Cardiac ventricle fibroblast (primary cell): ENCODE data around the gene NDUFA11. TPM values are rescaled to one million over a fixed set of nuclear protein-coding genes. Genes with fewer than 3 reads are reported as not detected.

Source experiments
- total RNA-seq: library from RNA; depleted of rRNA; stranded (reverse); fragments of >200 nt; gene quantifications from 2 replicates; pipeline ENCODE4 v1.2.3, GENCODE V29; 2015

Gene NDUFA11
- total RNA-seq: 257 and 297 TPM in 2 replicates

DNA sequence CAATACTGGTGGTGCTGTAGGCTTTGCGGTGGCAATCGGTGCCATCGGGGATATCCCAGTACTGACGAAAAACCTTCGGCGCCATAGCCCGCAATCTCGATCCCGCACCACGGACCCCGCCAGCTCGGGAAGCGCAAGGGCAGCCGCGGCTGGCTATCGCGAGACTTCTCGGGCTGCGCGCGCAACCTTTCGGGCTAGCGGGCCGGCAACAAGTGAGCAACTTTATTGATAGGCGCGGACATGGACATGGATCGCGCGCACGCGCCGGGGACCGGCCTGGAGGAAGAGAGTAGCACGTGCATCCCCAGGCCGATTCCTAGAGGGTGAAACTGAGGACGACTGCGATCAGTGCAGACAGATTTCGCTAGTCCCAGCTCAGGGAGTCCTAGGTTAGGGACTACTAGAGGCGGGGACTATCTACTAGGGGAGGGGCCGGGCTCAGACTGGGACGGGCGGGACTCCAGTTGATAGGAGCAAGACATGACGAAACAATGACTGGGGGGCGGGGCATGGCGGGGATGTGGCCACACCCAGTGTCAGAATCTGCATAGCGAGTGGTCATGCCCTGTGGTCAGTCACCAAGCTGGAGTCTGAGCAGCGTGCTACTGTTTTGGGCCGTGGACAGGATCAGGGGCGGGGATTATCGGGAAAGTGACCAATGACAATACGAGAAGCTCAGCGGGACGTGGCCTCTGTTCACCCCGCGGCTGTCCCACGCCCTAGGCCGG is at the start of gene NDUFA11:
TSS of gene NDUFA11 (minus strand) at position 167 of the 728 bp plus-strand sequence. CDS start at position 85, 82 bp downstream.

DNA sequence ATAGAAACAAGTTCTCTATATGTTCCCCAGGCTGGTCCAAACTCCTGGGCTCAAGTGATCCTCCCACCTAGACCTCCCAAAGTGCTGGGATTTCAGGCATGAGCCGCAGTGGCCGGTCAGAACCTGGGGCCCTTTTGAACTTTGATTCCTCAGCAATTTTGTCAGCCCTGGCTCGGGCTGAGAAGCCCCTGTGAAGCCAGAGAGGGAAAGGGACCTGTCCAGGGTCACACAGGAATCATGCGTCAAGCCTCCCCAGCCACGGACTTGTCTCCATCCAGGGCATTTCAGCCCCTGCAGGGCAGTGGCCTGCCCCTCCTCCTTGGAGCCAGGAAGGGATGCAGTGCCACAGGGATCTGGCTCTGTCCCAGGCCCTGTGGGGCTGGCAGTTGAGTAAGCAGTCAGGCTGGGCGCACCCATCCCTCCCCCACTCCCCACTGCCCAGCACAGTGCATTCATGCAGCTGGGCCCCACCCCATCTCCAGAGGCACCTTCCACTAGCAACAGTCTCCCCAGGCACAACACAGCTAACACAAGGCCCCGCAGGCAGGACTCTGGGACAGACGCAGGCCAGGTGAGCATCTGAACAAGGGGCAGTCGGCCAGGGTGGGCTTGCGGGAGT is 10.3 kb upstream of the NDUFA11 start, which contains the start of gene CAPS:
TSS of gene CAPS (plus strand) at position 516 of the 619 bp plus-strand sequence. CDS start 153 bp downstream, outside the sequence.

DNA sequence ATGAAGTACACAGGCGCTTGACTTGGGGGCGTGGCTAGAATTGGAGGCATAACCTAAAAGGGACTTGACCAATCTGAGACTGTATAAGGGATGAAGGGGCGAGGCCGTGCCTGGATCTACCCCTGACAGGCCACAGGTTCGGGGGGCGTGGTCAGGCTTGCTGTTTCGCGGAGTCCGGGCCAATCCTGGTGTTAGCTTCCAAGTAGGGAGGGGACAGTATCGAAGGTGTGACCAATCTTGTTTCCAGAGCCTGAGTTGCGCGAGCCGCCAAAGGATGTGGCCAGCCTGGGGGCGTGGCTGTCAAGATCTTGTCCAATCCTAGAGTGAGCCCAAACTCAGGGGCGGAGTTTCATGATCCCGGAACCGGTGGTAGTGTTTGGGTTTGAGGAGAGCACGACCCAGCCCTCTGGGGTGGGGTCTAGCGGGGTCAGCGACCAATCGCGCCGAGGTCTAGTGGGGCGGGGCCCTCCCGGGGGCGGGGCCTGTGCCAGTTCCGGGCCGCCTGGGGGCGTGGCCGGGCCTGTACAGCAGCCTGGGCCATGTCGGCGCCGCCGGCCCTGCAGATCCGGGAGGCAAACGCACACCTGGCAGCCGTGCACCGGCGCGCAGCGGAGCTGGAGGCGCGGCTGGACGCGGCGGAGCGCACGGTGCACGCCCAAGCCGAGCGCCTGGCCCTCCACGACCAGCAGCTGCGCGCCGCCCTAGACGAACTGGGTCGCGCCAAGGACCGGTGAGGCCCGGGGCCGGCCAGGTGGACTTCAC is 943 bp upstream of the NDUFA11 start, which contains the start of gene VMAC:
TSS of gene VMAC (plus strand) at position 521 of the 762 bp plus-strand sequence. CDS start at position 540, 19 bp downstream.

DNA sequence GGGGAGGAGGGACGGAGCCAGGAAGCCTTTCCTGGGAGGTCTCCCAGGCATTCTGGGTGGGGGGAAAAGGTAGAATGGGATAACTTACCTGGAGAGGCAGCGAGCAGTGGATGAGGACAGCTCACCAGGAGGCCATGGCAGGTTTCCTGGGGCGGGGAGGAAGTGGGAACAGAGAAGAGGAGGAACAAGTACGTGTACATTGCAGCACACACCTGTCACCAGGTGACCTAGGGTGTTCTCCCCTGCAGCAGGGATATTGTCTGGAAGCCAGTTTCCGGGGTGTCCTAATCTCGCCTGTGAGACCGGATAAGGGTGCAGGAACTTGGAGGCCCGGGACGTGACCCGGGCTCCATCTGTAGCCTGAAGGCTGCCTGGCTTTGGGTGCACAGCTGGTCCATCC is 52.3 kb downstream of the NDUFA11 start, which contains the start of gene FUT3:
TSS of gene FUT3 (minus strand) at position 148 of the 400 bp plus-strand sequence.

Other genes with a start within 250 kb of the NDUFA11 start
- 59.8 and 64.2 TPM in 2 replicates for gene MICOS13, start 223.3 kb downstream of the NDUFA11 start, total RNA-seq
- 10.9 and 16.2 TPM in 2 replicates for gene HSD11B1L, start 222.8 kb downstream of the NDUFA11 start, total RNA-seq
- gene RPL36, start 213.5 kb downstream of the NDUFA11 start, total RNA-seq: 1,291 and 1,389 TPM in 2 replicates
- 41.5 and 78.2 TPM in 2 replicates for gene LONP1, start 183.6 kb downstream of the NDUFA11 start, total RNA-seq
- gene CATSPERD, start 183.2 kb downstream of the NDUFA11 start, total RNA-seq: not detected in 2 replicates
- 0.37 and 0.98 TPM in 2 replicates for gene PRR22, start 119.0 kb downstream of the NDUFA11 start, total RNA-seq
- gene DUS3L, start 112.6 kb downstream of the NDUFA11 start, total RNA-seq: 19.7 and 24.7 TPM in 2 replicates
- not detected in 2 replicates for gene NRTN, start 98.7 kb downstream of the NDUFA11 start, total RNA-seq
- not detected in 2 replicates for gene FUT6, start 64.1 kb downstream of the NDUFA11 start, total RNA-seq
- not detected in 2 replicates for gene FUT3, start 52.3 kb downstream of the NDUFA11 start, total RNA-seq
- gene FUT5, start 33.2 kb downstream of the NDUFA11 start, total RNA-seq: not detected in 2 replicates
- gene VMAC, start 1.1 kb upstream of the NDUFA11 start, total RNA-seq: 3.0 and 5.4 TPM in 2 replicates
- 1.7 and 4.1 TPM in 2 replicates for gene CAPS, start 10.5 kb upstream of the NDUFA11 start, total RNA-seq
- gene RANBP3, start 74.3 kb upstream of the NDUFA11 start, total RNA-seq: 58.0 and 71.1 TPM in 2 replicates
- gene RFX2, start 206.7 kb upstream of the NDUFA11 start, total RNA-seq: 3.2 and 6.2 TPM in 2 replicates
- not detected in 2 replicates for gene ACSBG2, start 231.9 kb upstream of the NDUFA11 start, total RNA-seq